ENCODE measurements around the gene SRM.

- TF ChIP-seq CTCF (IDR thresholded peaks at IDR 0.05) (no peak), EZH2phosphoT487 (IDR thresholded peaks at IDR 0.05) (no peak)
Observed at GRCh38 chr1:11071463-11072215, 11.8 kb upstream of the SRM start.

All from neural progenitor cell (in vitro differentiated cells).